NCI-H446 (cell line): ENCODE data around the gene LRRFIP2.

Experiments
- DNase-seq, 2 experiments: peaks; one replicate each; lab custom pipeline; 2025; lab: John Stamatoyannopoulos, UW

The LRRFIP2 gene

GRCh38 chr3:37025561-37026335 lies 148.6 kb downstream of the LRRFIP2 start:
- DNase-seq, result no peak

DNA sequence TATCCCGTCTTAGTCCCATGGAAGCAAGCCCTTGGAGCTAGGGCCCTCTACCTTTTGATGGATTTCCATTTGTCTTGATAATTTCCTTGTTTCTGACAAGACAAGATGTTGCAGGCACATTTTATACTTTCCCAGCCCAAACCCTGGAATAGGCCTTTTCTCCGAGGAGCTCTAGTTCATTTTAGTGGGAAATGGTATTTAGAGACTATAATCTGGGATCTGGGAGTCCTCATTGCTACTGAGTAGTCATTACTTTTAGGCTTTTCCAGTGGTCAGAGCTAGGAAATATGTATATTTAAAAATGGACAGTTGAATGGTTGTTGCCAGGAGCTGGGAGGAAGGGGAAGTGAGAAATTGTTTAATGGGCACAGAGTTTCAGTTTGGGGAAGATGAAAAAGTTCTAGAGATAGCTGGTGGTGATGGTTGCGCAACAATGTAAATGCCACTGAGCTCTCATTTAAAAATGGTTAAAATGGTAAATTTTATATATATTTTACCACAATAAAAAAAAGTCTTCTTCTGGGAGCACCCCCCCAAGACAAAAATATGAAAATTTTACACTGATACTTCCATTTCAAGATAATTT lies 149.5 kb downstream of the LRRFIP2 start:
- DNase-seq, result no peak

DNA sequence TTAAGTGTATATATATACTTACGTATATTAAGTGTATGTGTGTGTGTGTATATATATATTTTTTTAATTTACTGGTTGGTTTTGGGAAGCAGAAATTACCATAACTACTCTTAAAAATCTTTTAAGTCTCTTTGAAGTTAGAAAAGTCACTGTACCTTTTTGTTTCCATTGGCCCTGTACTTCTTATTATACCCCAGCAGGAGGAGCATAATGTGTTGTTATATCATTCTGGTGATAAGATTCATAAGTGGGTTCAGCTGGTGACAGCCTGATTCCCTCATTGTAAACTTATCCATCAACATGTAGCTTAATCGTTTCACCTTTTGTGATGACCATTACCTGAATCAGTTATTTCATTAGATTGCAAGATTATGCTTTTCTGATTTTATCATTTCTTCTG lies 150.3 kb downstream of the LRRFIP2 start:
- DNase-seq, result no peak

- no peak for DNase-seq
Observed at GRCh38 chr3:37017683-37018082, 156.7 kb downstream of the LRRFIP2 start.

- DNase-seq, result no peak
Observed at GRCh38 chr3:37016903-37017302, 157.5 kb downstream of the LRRFIP2 start.

- DNase-seq, result no peak
Observed at GRCh38 chr3:37015642-37016041, 158.7 kb downstream of the LRRFIP2 start.

DNA sequence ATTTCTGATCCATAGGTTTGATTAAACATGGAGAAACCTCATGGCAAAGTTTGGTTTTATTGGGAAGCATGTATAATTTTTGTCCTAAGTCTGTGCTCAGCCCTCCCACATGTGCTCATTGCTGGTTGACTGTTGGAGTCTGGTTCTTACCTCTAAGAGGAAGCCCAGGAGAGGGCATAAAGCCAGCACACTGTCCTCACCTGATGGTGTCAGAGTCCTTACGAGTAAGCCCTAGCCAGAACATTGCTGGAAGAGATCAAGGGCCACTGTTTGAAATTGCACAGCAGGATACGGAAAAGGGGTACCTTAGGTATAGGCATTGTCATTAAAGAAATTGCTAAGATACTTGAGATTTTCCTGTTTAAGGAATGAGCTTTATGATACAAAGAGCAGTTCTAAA lies 159.8 kb downstream of the LRRFIP2 start:
- DNase-seq, result no peak
